GM23248 (cell line): ENCODE measurements around the gene UGT8. TPM values are rescaled to one million over a fixed set of nuclear protein-coding genes. Genes with fewer than 3 reads are reported as not detected.

Source experiments
- DNase-seq: peaks from one replicate; pipeline ENCODE4 v3.0.0-alpha.2; 2015
- H2AFZ ChIP-seq: fragments of 200-600 bp; sonication (generic); 2 replicates; pipeline ENCODE4 v1.6.1; 2016; ENCODE audit warnings: antibody characterized with exemption
- H3F3A ChIP-seq: fragments of 200-600 bp; sonication (generic); 2 replicates; pipeline ENCODE4 v1.6.1; 2016; ENCODE audit warnings: mild to moderate bottlenecking, antibody characterized with exemption, mixed run types; ENCODE audit not compliant: insufficient read depth
- H3K27ac ChIP-seq: fragments of 200-600 bp; sonication (generic); 2 replicates; pipeline ENCODE4 v1.5.1; 2016; ENCODE audit warnings: mild to moderate bottlenecking
- H3K27me3 ChIP-seq: fragments of 200-600 bp; sonication (generic); replicated peaks from 2 replicates; pipeline ENCODE4 v1.6.1; 2016; ENCODE audit warnings: mild to moderate bottlenecking; ENCODE audit not compliant: insufficient read depth
- H3K36me3 ChIP-seq: fragments of 200-600 bp; sonication (generic); 2 replicates; pipeline ENCODE4 v1.6.1; 2016; ENCODE audit warnings: low read depth, mild to moderate bottlenecking
- H3K4me1 ChIP-seq: fragments of 200-600 bp; sonication (generic); 2 replicates; pipeline ENCODE4 v1.6.1; 2016; ENCODE audit warnings: mild to moderate bottlenecking; ENCODE audit not compliant: insufficient read depth
- H3K4me2 ChIP-seq: fragments of 200-600 bp; sonication (generic); one replicate; pipeline ENCODE4 v1.6.1; 2016; ENCODE audit warnings: mild to moderate bottlenecking; ENCODE audit not compliant: unreplicated experiment
- H3K4me3 ChIP-seq: fragments of 200-600 bp; sonication (generic); 2 replicates; pipeline ENCODE4 v1.5.1; 2016; ENCODE audit warnings: mild to moderate bottlenecking
- H3K79me2 ChIP-seq: fragments of 200-600 bp; sonication (generic); 2 replicates; pipeline ENCODE4 v1.6.1; 2016; ENCODE audit warnings: mild to moderate bottlenecking; ENCODE audit not compliant: insufficient read depth
- H3K9ac ChIP-seq: fragments of 200-600 bp; sonication (generic); 2 replicates; pipeline ENCODE4 v1.6.1; 2016; ENCODE audit warnings: mild to moderate bottlenecking
- H3K9me2 ChIP-seq: fragments of 200-600 bp; sonication (generic); 2 replicates; pipeline ENCODE4 v1.6.1; 2016; ENCODE audit warnings: mixed run types, mild to moderate bottlenecking, moderate library complexity; ENCODE audit not compliant: insufficient read depth
- H3K9me3 ChIP-seq: fragments of 200-600 bp; sonication (generic); one replicate; pipeline ENCODE4 v1.6.1; 2017; ENCODE audit warnings: low read depth
- H4K20me1 ChIP-seq: fragments of 200-600 bp; sonication (generic); 2 replicates; pipeline ENCODE4 v1.6.0; 2016; ENCODE audit not compliant: insufficient read depth
- EZH2 ChIP-seq: fragments of 200-600 bp; sonication (generic); IDR thresholded peaks from 2 replicates; pipeline ENCODE4 v1.6.1; 2018; ENCODE audit warnings: antibody characterized with exemption, mild to moderate bottlenecking; ENCODE audit not compliant: insufficient read depth, poor library complexity, severe bottlenecking
- EZH2phosphoT487 ChIP-seq: fragments of 200-600 bp; sonication (generic); IDR thresholded peaks from 2 replicates; pipeline ENCODE4 v1.6.1; 2018; ENCODE audit warnings: antibody characterized with exemption, moderate library complexity, mild to moderate bottlenecking, low read depth; ENCODE audit not compliant: insufficient read depth
- WGBS, 2 experiments: methylation state at CpG; one replicate each; pipeline ENCODE4 v1.1.6; 2015 to 2017; ENCODE audit warnings: low lambda C conversion rate in 2 of 2, low coverage in 1 of 2; ENCODE audit errors: missing lambda C conversion rate in 2 of 2; 5-methylcytosine and 5-hydroxymethylcytosine counted together
- in situ Hi-C: fragments of 300-500 bp; cut with MboI; formaldehyde crosslinking; loops from 2 replicates; pipeline ENCODE4 v1.15.0; 2020
- polyA plus RNA-seq: library from polyadenylated mRNA; unstranded; fragments of >200 nt; fragmentation: Nextera tagmentation; extraction: Ambion mirVana; gene quantifications from 2 replicates; pipeline ENCODE4 v1.2.1, GENCODE V29; 2016
- total RNA-seq: library from RNA; depleted of rRNA; stranded (reverse); fragments of >200 nt; shearing (Covaris generic); gene quantifications from 2 replicates; pipeline ENCODE4 v1.2.3, GENCODE V29; 2014; rRNA removed

Gene UGT8
- total RNA-seq (not detected in 2 replicates), polyA plus RNA-seq (not detected in 2 replicates)

DNA sequence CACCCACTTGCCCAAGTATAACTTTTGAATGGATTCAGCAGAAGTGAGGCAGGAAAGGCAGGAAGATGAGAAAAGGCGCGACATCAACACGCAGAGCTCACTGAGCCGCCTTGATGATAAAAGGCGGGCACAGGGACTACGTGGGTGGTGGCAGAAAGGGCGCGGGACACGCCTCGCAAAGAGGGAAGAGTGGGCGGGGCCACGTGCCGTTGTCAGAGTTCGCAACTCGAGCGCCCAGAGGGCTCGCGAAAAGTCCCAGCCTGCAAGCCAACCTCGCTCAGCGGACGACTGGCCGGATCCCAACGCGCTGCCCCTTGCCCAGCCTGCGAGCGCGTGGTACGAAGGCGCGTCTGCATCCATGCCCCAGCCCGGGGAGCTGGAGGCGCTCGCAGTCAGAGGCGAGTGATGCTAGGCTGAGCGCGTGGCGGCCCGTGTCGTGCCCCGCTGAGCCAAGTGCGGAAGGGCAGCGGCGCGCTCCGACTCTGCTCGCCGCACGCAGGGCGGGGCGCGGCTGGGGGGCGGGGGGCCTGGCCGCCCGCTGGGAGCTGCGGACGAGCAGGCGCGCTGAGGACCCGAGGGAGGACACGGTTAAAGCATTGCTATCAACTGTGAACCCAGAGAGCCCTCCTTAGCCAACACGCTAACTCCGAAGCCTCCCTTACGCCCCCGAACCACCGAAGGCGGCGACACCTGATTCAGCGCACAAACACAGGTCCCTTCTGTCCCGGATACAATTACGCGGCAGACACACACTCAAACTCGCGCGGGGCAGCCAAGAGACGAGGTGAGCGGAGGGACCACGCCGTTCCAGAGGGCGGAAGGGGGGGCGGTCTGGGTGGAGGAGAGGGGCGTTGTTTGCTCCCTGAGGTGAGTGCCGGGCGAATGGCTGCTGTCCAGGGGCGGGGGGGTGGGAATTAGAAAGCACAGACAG, at the start of gene UGT8:
Gene UGT8, plus strand, starts transcription at position 617 of the 931 bp plus-strand sequence. CDS start 24,074 bp downstream, outside the sequence.
- 1 to 3% methylated on average over 56 to 78 of the region's 84 CpGs for WGBS, 2 experiments
- H3K4me3 ChIP-seq = peak within 1 kb of the TSS; percentile 69
- H3K79me2 ChIP-seq = no peaks in the 10 kb centered on the region
- no peaks in the 10 kb centered on the region for H3K9me2 ChIP-seq
- H3K9me3 ChIP-seq = no peaks in the 10 kb centered on the region
- H2AFZ ChIP-seq = peak within 1 kb of the TSS; percentile 65
- H3K4me2 ChIP-seq = peak within 1 kb of the TSS; percentile 57
- H3F3A ChIP-seq = no peaks in the 10 kb centered on the region
- H4K20me1 ChIP-seq = no peaks in the 10 kb centered on the region
- H3K27me3 ChIP-seq = peaks cover 42% of the 10 kb centered on the region
- H3K9ac ChIP-seq = no peak within 1 kb of the TSS
- TF ChIP-seq EZH2 (no peak), EZH2phosphoT487 (no peak)
- H3K36me3 ChIP-seq = no peaks in the 10 kb centered on the region
- H3K4me1 ChIP-seq = no peaks in the 10 kb centered on the region
- in situ Hi-C loops = no loop called here
- peak; percentile 44 for DNase-seq
- H3K27ac ChIP-seq = no peak within 1 kb of the TSS

DNA sequence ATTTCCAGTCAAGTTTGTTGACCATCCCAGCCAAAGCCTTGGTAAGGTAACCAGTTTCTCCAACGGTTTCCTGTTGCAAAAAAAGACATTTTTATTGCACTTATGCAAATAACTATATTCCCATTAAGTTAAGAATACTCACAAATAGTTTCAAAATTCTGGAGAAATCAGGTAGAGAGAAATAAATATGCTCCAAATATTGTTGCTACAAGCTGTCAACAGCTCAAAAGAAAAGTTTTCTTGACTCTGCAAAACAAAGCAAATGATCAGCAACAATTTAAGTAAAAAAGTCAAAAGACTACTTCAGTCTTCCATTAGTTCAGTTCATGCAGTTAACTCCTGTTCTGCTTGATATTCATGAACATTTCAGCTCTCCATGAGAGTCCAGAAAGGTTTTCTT, 49.0 kb upstream of the UGT8 start:
- H3K9me3 ChIP-seq = no peaks in the 10 kb centered on the region
- H3K9me2 ChIP-seq = no peaks in the 10 kb centered on the region
- 0% methylated on average over 1 of the region's 1 CpG for WGBS, 2 experiments

GRCh38 chr4:114558446-114559020, 40.1 kb upstream of the UGT8 start:
- no peaks in the 10 kb centered on the region for H3K9me3 ChIP-seq
- no peak overlapping the region for H3K9ac ChIP-seq
- no peak overlapping the region for H3K27ac ChIP-seq
- no peak overlapping the region for H2AFZ ChIP-seq
- H3K79me2 ChIP-seq = no peaks in the 10 kb centered on the region
- no peaks in the 10 kb centered on the region for H3K4me1 ChIP-seq
- H3K4me2 ChIP-seq = no peak overlapping the region
- H3K27me3 ChIP-seq = no peaks in the 10 kb centered on the region
- H3F3A ChIP-seq = no peaks in the 10 kb centered on the region
- H3K36me3 ChIP-seq = no peaks in the 10 kb centered on the region
- in situ Hi-C loops = no loop called here
- no peaks in the 10 kb centered on the region for H3K9me2 ChIP-seq
- no peak for DNase-seq
- no peak overlapping the region for H3K4me3 ChIP-seq
- H4K20me1 ChIP-seq = no peaks in the 10 kb centered on the region
- TF ChIP-seq EZH2phosphoT487 = no peak
- no peak for TF ChIP-seq EZH2

More for the DNA sequence above, 49.0 kb upstream of the UGT8 start:
- no peak for TF ChIP-seq EZH2
- no peak for TF ChIP-seq EZH2phosphoT487
- H4K20me1 ChIP-seq = no peaks in the 10 kb centered on the region
- H3K27ac ChIP-seq = no peak overlapping the region
- DNase-seq = no peak
- no peak overlapping the region for H2AFZ ChIP-seq
- H3K9ac ChIP-seq = no peak overlapping the region
- in situ Hi-C loops = no loop called here
- no peaks in the 10 kb centered on the region for H3K27me3 ChIP-seq
- no peaks in the 10 kb centered on the region for H3K36me3 ChIP-seq
- no peak overlapping the region for H3K4me3 ChIP-seq
- no peaks in the 10 kb centered on the region for H3K79me2 ChIP-seq
- H3F3A ChIP-seq = no peaks in the 10 kb centered on the region
- H3K4me1 ChIP-seq = no peaks in the 10 kb centered on the region
- H3K4me2 ChIP-seq = no peak overlapping the region

GRCh38 chr4:114561590-114561989, 37.0 kb upstream of the UGT8 start:
- Histone ChIP-seq H3K9me2 (no peaks in the 10 kb centered on the region), H3K79me2 (no peaks in the 10 kb centered on the region), H3K4me1 (no peaks in the 10 kb centered on the region), H3K27me3 (no peaks in the 10 kb centered on the region), H3K9me3 (no peaks in the 10 kb centered on the region), H4K20me1 (no peaks in the 10 kb centered on the region), H3K27ac (no peak overlapping the region), H3K36me3 (no peaks in the 10 kb centered on the region), H2AFZ (no peak overlapping the region), H3K4me3 (no peak overlapping the region), H3F3A (no peaks in the 10 kb centered on the region), H3K9ac (no peak overlapping the region), H3K4me2 (no peak overlapping the region)
- TF ChIP-seq EZH2 (no peak), EZH2phosphoT487 (no peak)
- in situ Hi-C loops = no loop called here
- 5 to 7% methylated on average over 1 of the region's 1 CpG for WGBS, 2 experiments
- no peak for DNase-seq
